Esophagus muscularis mucosa (tissue), 3 donors: Measurements from ENCODE around the gene BMP2.

ENCODE experiments used
- CTCF ChIP-seq, 3 experiments: fragments of 200-600 bp in 2 of 3; fragments of 450-650 bp in 1 of 3; sonication (generic) in 2 of 3; IDR thresholded peaks; one replicate each; pipeline ENCODE4 v1.5.1; 2017 to 2019; ENCODE audit warnings: antibody characterized with exemption in 3 of 3, mild to moderate bottlenecking in 2 of 3, moderate library complexity in 1 of 3
- POLR2A ChIP-seq: fragments of 450-650 bp; IDR thresholded peaks from one replicate; pipeline ENCODE4 v1.6.1; 2017; ENCODE audit warnings: antibody characterized with exemption, moderate library complexity, mild to moderate bottlenecking, low read depth
- POLR2AphosphoS5 ChIP-seq, 2 donors: sonication (generic); formaldehyde crosslinking; IDR thresholded peaks; one replicate each; pipeline ENCODE4 v1.6.1; 2017; ENCODE audit warnings: antibody characterized with exemption in 2 of 2

GRCh38 chr20:6740096-6740495, 27.4 kb upstream of the BMP2 start:
- TF ChIP-seq CTCF (IDR thresholded peaks at IDR 0.05) (no peak), POLR2A (no peak), POLR2AphosphoS5 (IDR thresholded peaks at IDR 0.05) (no peak)
